PC-3 (cell line): ENCODE results near the gene PCTP. TPM values are rescaled to one million over a fixed set of nuclear protein-coding genes. Genes with fewer than 3 reads are reported as not detected.

ENCODE experiments used
- ATAC-seq: fragments of 200-7000 bp; cut with Tn5 transposase; 2 replicates; pipeline ENCODE4 v1.9.1; 2020; ENCODE audit warnings: mild to moderate bottlenecking, moderate library complexity
- BruUV-seq: library from RNA; stranded (reverse); fragments of 400-500 nt; replicated peaks from 2 replicates; lab custom pipeline; 2021; lab: Mats Ljungman, UMichigan
- CTCF ChIA-PET: fragments of 300-600 bp; sonication (Branson Sonifier 250); formaldehyde crosslinking; loops from one replicate; lab custom pipeline; 2022; ENCODE audit warnings: antibody characterized with exemption; lab: Charles Lee
- POLR2A ChIA-PET: fragments of 300-600 bp; sonication (Branson Sonifier 250); formaldehyde crosslinking; loops from one replicate; lab custom pipeline; 2022; ENCODE audit warnings: antibody characterized with exemption; ENCODE audit not compliant: unreplicated experiment; lab: Charles Lee
- DNase-seq: peaks from one replicate; pipeline ENCODE4 v3.0.0-alpha.2; 2015
- H2AFZ ChIP-seq: fragments of 300-600 bp; sonication (generic); 2 replicates; pipeline ENCODE4 v1.6.0; 2016; ENCODE audit warnings: antibody characterized with exemption, low read length
- H3F3A ChIP-seq: fragments of 300-600 bp; sonication (generic); one replicate; pipeline ENCODE4 v1.6.0; 2017; ENCODE audit warnings: antibody characterized with exemption, low read length, control low read depth, mild to moderate bottlenecking; ENCODE audit not compliant: unreplicated experiment
- H3K27ac ChIP-seq: fragments of 300-600 bp; sonication (generic); 2 replicates; pipeline ENCODE4 v1.5.1; 2016; ENCODE audit warnings: mild to moderate bottlenecking, low read length
- H3K27me3 ChIP-seq: fragments of 300-600 bp; sonication (generic); 2 replicates; pipeline ENCODE4 v1.6.1; 2016; ENCODE audit warnings: low read length, mixed read lengths
- H3K36me3 ChIP-seq: fragments of 300-600 bp; sonication (generic); 2 replicates; pipeline ENCODE4 v1.6.1; 2016; ENCODE audit warnings: low read depth, mixed run types, low read length, mixed read lengths
- H3K4me1 ChIP-seq: fragments of 300-600 bp; sonication (generic); 2 replicates; pipeline ENCODE4 v1.5.1; 2016; ENCODE audit warnings: low read length; ENCODE audit not compliant: insufficient read depth
- H3K4me2 ChIP-seq: fragments of 300-600 bp; sonication (generic); 2 replicates; pipeline ENCODE4 v1.6.0; 2016; ENCODE audit warnings: low read length
- H3K4me3 ChIP-seq: fragments of 300-600 bp; sonication (generic); 2 replicates; pipeline ENCODE4 v1.5.1; 2016; ENCODE audit warnings: mild to moderate bottlenecking, low read length, mixed read lengths
- H3K79me2 ChIP-seq: fragments of 300-600 bp; sonication (generic); 2 replicates; pipeline ENCODE4 v1.6.1; 2017; ENCODE audit warnings: low read length, mixed read lengths
- H3K9ac ChIP-seq: fragments of 300-600 bp; sonication (generic); 2 replicates; pipeline ENCODE4 v1.6.0; 2016; ENCODE audit warnings: mild to moderate bottlenecking, low read length
- H3K9me2 ChIP-seq: fragments of 300-600 bp; sonication (generic); replicated peaks from 2 replicates; pipeline ENCODE4 v1.6.1; 2016; ENCODE audit warnings: mixed run types, low read length, mixed read lengths
- H3K9me3 ChIP-seq: fragments of 300-600 bp; sonication (generic); 2 replicates; pipeline ENCODE4 v1.6.1; 2016; ENCODE audit warnings: low read length, mixed read lengths
- H4K20me1 ChIP-seq: fragments of 300-600 bp; sonication (generic); 2 replicates; pipeline ENCODE4 v1.6.1; 2016; ENCODE audit warnings: low read length, mixed read lengths
- EZH2 ChIP-seq: fragments of 300-600 bp; sonication (generic); IDR thresholded peaks from one replicate; pipeline ENCODE4 v1.6.1; 2017; ENCODE audit warnings: antibody characterized with exemption, mild to moderate bottlenecking, low read length; ENCODE audit not compliant: unreplicated experiment
- EZH2phosphoT487 ChIP-seq: fragments of 300-600 bp; sonication (generic); IDR thresholded peaks from 2 replicates; pipeline ENCODE4 v1.6.1; 2018; ENCODE audit warnings: mild to moderate bottlenecking, antibody characterized with exemption, low read length, borderline replicate concordance
- intact Hi-C: fragments of 100-400 bp; cut with micrococcal nuclease; formaldehyde crosslinking; loops from 2 replicates; pipeline ENCODE4 v1.9.0; 2023
- total RNA-seq: library from RNA; depleted of rRNA; stranded (reverse); fragments of >200 nt; gene quantifications from 2 replicates; pipeline ENCODE4 v1.2.3, GENCODE V29; 2014
- TF ChIP-seq, protein P1 (sequence below): fragments of 300-600 bp; sonication (generic); conservative IDR thresholded peaks from 2 replicates; pipeline ENCODE4 v1.5.1; 2017; ENCODE audit warnings: antibody characterized with exemption, low read depth, mild to moderate bottlenecking, low read length

PCTP gene
- total RNA-seq, 1 experiment from 2014 or later = 17.6 TPM

- TF ChIP-seq, protein P1, sequence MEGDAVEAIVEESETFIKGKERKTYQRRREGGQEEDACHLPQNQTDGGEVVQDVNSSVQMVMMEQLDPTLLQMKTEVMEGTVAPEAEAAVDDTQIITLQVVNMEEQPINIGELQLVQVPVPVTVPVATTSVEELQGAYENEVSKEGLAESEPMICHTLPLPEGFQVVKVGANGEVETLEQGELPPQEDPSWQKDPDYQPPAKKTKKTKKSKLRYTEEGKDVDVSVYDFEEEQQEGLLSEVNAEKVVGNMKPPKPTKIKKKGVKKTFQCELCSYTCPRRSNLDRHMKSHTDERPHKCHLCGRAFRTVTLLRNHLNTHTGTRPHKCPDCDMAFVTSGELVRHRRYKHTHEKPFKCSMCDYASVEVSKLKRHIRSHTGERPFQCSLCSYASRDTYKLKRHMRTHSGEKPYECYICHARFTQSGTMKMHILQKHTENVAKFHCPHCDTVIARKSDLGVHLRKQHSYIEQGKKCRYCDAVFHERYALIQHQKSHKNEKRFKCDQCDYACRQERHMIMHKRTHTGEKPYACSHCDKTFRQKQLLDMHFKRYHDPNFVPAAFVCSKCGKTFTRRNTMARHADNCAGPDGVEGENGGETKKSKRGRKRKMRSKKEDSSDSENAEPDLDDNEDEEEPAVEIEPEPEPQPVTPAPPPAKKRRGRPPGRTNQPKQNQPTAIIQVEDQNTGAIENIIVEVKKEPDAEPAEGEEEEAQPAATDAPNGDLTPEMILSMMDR = peak; percentile 93
- TF ChIP-seq EZH2phosphoT487 (no peak), EZH2 (no peak)
- no peaks in the 10 kb centered on the region for H3K9me3 ChIP-seq
- no peaks in the 10 kb centered on the region for H3K79me2 ChIP-seq
- no peaks in the 10 kb centered on the region for H3K36me3 ChIP-seq
- no peak overlapping the region for H3K4me2 ChIP-seq
- ChIA-PET CTCF (interaction anchor here (0.6 to 1.2 kb wide), 2 partner anchors 17 to 269 kb away, joined by 3 to 4 read pairs; no protein-coding TSS in a partner anchor), POLR2A (no interaction called here)
- H3F3A ChIP-seq = no peaks in the 10 kb centered on the region
- H3K4me3 ChIP-seq = no peak overlapping the region
- DNase-seq (peak; percentile 90), ATAC-seq (peak; percentile 81)
- H3K27me3 ChIP-seq = peaks cover 51% of the 10 kb centered on the region
- BruUV-seq = no TSS peak
- no peaks in the 10 kb centered on the region for H3K4me1 ChIP-seq
- H3K27ac ChIP-seq = no peak overlapping the region
- intact Hi-C loops = loop anchor here (1.0 to 5.0 kb wide), 5 partner anchors 52 to 192 kb away; no protein-coding TSS in a partner anchor
- H2AFZ ChIP-seq = no peak overlapping the region
- no peaks in the 10 kb centered on the region for H3K9me2 ChIP-seq
- H4K20me1 ChIP-seq = no peaks in the 10 kb centered on the region
- no peak overlapping the region for H3K9ac ChIP-seq
Observed at GRCh38 chr17:55717898-55718735, 32.7 kb upstream of the PCTP start.

DNA sequence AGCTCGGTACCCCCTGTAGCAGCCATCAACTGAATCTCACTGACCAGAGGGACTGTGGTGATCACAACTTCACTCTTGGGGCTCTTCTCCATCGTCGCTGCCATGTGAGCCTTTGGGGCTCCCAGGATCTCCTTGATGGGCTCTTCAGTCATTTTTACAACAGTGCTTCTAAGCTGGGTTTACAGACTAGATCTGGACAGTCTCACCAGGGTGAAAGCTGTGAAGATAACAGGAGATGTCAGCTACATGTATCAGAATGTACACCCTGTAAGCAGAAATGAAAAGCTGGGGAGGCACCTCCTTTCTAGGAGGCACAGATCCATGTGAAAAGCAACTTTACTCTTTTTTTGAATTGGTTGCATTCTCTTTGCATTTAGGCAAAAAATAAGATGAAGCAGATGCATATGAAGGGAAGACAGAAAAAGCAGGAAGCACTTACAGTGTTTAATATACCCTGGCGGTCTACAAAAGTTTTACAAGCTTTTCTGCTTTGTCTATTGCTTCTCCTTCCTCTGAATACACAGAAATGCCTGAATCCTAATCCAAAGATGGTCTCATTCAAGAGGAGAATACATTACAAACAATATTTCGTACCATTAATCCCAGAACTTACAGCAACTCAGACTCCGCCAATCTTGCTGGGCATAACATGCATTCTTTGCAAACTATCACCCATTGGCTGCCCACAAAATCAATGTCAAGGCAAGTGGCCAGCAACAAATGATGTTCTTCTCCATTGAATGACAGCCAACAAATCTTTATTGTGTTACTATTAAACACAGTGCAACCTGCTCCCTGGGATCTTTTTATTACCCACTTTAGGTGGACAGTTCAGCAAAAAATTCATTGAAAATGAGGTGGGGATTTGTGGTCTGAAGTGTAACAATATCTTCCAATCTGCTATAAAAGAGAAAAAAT is 29.7 kb upstream of the PCTP start:
- DNase-seq (no peak), ATAC-seq (no peak)
- Histone ChIP-seq H3K79me2 (no peaks in the 10 kb centered on the region), H3K36me3 (no peaks in the 10 kb centered on the region), H3K4me2 (no peak overlapping the region), H4K20me1 (no peaks in the 10 kb centered on the region), H3K9ac (no peak overlapping the region), H2AFZ (no peak overlapping the region), H3K9me3 (no peaks in the 10 kb centered on the region), H3F3A (no peaks in the 10 kb centered on the region), H3K4me1 (0 out of 2 replicates have a peak, but pooled peaks cover under 1% of the 10 kb centered on the region), H3K9me2 (no peaks in the 10 kb centered on the region), H3K27ac (no peak overlapping the region), H3K4me3 (no peak overlapping the region), H3K27me3 (peaks cover 66% of the 10 kb centered on the region)
- BruUV-seq = no TSS peak
- intact Hi-C loops = no loop called here
- POLR2A ChIA-PET = no interaction called here
- TF ChIP-seq, protein P1 = no peak
- no peak for TF ChIP-seq EZH2
- TF ChIP-seq EZH2phosphoT487 = no peak
- CTCF ChIA-PET = no interaction called here
